ENCODE results near the gene ZNF492.

The ZNF492 gene

DNA sequence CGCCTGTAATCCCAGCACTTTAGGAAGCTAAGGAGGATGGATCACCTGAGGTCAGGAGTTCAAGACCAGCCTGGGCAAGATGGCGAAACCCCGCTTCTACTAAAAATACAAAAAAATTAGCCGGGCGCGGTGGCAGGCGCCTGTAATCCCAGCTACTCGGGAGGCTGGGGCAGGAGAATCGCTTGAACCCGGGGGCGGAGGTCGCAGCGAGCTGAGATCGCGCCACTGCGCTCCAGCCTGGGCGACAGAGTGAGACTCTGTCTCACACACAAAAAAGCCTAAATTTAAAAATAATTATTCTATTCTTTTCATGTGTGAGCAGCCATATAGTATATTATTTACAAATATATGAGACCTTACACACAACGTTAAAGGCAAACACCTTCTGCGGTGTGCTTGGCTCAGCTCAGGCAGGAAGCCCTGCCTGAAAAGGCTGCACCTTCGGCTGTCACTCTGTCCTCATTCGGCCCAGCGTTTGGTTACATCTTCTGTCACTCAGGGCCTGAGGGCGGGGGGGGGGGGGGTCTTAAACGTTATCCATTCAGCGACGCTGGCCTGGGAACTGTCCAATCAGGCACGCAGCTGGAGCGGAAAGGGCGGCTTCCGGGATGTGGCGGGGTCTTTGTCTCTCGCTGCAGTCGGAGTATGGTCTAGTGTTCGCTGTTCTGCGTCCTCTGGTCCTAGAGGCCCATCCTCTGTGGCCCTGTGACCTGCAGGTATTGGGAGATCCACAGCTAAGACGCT lies at the start of gene ZNF492:
Gene ZNF492 (plus strand): TSS at position 619 of the 744 bp plus-strand sequence. CDS start 19,076 bp downstream, outside the sequence.
- peak; percentile 78 for DNase-seq (ENCODE audit: extremely low read depth, low read depth)

DNA sequence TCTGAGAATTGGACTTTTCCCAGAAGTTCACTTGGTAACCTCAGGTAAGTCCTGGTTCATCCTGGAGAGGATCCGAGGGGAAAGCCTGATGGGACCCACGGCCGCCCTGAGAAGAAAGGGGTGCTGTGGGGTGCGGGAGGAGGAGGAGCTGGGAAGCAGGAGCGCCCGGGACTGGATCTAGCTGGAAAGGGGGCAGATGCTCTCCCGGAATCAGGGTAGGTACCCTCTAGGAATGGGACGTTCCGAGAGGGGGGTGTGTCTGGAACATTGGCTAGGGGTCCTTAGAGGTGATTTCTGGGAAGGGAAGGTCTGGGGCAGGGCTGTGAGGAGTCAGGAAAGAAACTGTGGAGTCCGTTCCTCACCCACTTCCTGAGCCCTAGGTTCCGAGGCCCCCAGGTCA lies 38.7 kb upstream of the ZNF492 start:
- no peak for DNase-seq (ENCODE audit: extremely low read depth, low read depth)
- TF ChIP-seq, protein P1, sequence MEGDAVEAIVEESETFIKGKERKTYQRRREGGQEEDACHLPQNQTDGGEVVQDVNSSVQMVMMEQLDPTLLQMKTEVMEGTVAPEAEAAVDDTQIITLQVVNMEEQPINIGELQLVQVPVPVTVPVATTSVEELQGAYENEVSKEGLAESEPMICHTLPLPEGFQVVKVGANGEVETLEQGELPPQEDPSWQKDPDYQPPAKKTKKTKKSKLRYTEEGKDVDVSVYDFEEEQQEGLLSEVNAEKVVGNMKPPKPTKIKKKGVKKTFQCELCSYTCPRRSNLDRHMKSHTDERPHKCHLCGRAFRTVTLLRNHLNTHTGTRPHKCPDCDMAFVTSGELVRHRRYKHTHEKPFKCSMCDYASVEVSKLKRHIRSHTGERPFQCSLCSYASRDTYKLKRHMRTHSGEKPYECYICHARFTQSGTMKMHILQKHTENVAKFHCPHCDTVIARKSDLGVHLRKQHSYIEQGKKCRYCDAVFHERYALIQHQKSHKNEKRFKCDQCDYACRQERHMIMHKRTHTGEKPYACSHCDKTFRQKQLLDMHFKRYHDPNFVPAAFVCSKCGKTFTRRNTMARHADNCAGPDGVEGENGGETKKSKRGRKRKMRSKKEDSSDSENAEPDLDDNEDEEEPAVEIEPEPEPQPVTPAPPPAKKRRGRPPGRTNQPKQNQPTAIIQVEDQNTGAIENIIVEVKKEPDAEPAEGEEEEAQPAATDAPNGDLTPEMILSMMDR (IDR thresholded peaks at IDR 0.05; ENCODE audit: low read depth, low read length) = no peak

DNA sequence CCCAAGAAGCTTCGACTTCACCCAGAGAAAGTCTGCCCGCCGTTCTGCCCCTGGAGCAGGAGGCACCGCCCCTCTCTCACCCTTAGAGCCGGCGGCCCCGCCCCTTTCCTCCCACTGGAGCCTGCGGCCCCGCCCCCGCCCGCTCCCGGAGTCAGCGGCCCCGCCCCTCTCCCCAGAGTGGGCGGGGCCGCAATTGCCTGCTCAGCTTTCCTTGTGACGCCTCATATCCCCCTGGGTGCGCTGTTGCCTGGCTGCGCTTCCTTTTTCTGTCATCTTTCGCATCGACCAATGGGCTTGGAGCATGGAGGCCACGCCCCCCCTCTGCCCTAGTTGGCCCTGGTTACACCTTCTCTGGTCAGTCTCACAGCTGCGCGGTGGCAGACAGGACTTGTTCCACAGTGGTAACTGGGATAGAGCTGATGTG lies 38.2 kb upstream of the ZNF492 start:
- TF ChIP-seq, protein P1 (IDR thresholded peaks at IDR 0.05; ENCODE audit: low read depth, low read length) = no peak
- DNase-seq (ENCODE audit: extremely low read depth, low read depth) = no peak

DNA sequence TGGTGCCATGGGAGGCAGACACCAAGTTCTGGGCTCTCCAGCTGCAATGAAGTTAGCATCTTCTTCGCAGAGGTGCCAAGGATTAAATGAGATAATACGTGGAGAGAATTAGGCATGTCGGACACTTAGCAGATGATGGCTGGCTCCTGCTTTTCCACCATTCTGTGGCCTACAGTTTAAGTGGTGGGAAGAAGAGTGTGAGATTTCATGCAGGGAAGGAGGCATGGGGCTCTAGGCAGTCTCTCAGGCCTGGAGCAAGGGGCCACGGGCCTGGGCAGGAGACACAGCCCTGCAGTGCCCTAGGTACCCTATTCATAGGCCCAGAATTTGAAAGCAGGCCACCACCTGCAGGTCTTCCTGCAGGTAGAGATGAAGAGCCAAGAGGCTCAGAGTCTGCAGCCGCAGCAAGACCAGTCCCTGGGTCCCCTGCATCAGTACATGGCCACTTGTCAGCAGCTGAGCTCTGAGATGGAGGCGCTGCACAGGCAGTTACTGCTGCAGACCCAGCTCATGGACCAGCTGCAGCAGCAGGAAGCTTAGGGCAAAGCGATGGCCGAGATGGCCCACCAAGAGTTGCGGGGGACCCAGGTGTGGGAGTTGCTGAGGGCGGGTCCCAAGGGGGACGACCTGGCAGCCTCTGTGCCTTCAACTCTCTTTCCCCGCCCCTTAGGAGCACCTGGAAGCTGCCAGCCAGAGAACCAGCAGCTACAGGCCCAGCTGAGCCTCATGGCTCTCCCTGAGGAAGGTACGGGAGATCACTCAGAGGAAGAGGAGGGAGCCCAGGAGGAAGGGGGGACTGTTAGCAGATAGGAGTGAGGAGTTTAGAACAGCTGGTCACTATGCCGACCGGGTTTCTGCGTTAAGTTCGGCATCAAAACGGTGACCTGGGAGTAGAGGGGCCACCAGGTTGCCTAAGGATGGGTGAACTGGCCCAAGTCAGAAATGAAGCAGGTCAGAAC lies 33.2 kb upstream of the ZNF492 start:
- DNase-seq (ENCODE audit: extremely low read depth, low read depth) = no peak
- TF ChIP-seq, protein P1 (IDR thresholded peaks at IDR 0.05; ENCODE audit: low read depth, low read length) = no peak

DNA sequence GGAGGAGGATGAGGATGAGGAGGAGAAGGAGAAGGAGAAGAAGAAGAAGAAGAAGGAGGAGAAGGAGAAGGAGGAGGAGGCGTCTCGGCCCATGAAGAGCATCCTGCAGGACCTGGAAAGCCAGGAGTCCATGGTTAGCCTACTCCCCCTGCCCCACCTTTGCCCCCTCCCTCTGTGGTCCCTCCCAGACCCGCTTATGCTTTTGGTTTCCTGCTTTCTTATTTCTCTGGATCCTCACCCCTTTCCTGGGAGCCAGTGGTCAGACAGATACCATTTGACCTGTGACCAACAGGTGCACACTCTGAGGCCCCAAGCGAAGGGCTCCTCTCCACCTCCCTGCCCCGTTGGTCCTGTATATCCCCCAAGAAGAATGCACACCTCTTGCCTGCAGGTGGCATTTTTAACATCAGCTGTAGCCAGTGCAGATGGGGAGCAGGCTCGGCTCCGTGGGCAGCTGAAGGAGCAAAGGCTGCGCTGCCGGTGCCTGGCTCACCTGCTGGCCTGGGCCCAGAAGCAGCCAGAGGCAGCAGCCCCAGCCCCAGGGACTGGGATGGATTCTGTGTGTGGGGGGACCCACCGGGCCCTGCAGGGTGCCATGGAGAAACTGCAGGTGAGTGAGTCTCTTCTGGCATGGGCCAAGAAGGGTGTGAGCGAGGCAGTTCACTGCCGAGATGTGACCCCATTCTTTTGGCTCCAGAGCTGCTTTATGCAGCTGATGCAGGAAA lies 32.1 kb upstream of the ZNF492 start:
- TF ChIP-seq, protein P1 (IDR thresholded peaks at IDR 0.05; ENCODE audit: low read depth, low read length) = no peak

DNA sequence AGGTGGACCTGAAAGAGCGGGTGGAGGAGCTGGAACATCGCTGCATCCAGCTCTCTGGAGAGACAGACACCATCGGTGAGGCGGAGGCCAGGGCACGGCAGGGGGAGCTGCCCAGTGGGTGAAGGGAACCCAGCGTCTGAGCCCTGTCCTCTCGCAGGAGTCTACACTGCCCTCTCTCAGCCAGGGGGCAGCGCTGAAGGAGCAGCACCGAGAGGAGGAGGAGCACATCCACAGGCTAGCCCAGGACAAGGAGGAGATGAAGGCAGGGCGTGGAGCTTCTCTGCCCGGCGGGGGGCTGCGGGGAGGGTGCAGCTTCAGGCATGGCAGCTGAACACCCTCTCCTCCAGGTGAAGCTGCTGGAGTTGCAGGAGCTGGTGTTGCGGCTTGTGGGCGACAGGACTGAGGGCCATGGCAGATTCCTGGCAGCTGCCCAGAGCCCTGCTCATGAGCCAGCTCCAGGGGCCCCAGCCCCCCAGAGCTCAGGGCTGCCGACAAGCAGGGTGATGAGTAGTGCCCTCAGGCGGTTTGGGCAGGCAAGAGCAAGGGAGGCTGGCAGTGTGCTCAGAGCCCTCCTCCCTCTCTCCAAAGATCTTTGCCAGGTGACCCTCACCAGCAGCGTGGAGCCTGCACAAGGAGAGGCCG lies 31.4 kb upstream of the ZNF492 start:
- DNase-seq (ENCODE audit: extremely low read depth, low read depth) = no peak
- TF ChIP-seq, protein P1 (IDR thresholded peaks at IDR 0.05; ENCODE audit: low read depth, low read length) = no peak

More for the DNA sequence above, 32.1 kb upstream of the ZNF492 start:
- no peak for DNase-seq (ENCODE audit: extremely low read depth, low read depth)

All from AG09319 (cell line).